GM19438 (cell line): ENCODE results near the gene SND1.
"Not testable (repeated sequence)": the region's sequence is repeated elsewhere in the genome, so short reads cannot be mapped to it uniquely, and the experiment has no call there.

Experiments used
- ATAC-seq: cut with Tn5 transposase; IDR thresholded peaks from one replicate; pipeline ENCODE4 v1.9.1; 2021; ENCODE audit warnings: low read depth; ENCODE audit not compliant: unreplicated experiment

SND1 gene

DNA sequence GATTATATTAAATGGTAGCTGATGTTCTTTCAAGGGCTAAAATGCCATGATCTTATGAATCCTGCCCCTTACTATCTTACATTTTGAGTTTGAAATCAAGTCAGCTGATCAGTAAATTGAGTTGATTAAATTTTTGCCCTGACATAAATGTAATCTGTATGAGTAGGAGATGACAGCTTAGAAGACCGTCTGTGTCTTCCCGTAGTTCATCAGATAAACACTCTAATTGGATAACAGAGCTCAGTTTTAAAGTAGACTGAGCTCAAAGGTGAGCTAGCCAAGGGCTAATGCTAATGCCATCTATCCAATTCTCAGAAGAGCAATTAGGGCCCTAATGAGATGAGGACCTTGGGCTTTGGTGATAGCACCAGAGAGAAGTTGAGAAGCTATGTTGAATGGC lies 296.3 kb downstream of the SND1 start:
- ATAC-seq = no peak

GRCh38 chr7:127948930-127949329 lies 296.9 kb downstream of the SND1 start:
- ATAC-seq = no peak

DNA sequence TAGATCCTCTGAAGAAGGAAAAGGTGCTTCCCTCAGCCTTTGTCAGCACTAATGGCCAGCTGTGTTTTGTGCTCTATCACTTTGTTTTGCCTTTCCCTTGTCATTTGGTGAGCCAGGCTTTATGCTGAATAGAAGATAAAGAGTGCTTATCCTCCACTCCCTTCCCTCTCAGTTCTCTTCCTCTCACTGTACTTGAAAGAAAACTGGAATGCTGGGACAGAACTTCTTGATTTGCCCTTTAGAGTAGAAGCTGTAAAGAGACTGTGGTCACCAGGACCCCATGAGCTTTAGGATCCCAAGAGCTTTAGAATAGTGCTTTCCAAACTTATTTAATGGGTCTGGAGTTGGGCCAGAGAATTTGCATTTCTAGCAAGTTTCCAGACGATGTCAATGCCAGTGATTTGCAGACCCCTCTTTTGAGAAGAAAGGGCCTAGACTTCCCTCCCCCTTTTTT lies 297.8 kb downstream of the SND1 start:
- no peak for ATAC-seq

GRCh38 chr7:127950233-127950935 lies 298.4 kb downstream of the SND1 start:
- no peak for ATAC-seq

DNA sequence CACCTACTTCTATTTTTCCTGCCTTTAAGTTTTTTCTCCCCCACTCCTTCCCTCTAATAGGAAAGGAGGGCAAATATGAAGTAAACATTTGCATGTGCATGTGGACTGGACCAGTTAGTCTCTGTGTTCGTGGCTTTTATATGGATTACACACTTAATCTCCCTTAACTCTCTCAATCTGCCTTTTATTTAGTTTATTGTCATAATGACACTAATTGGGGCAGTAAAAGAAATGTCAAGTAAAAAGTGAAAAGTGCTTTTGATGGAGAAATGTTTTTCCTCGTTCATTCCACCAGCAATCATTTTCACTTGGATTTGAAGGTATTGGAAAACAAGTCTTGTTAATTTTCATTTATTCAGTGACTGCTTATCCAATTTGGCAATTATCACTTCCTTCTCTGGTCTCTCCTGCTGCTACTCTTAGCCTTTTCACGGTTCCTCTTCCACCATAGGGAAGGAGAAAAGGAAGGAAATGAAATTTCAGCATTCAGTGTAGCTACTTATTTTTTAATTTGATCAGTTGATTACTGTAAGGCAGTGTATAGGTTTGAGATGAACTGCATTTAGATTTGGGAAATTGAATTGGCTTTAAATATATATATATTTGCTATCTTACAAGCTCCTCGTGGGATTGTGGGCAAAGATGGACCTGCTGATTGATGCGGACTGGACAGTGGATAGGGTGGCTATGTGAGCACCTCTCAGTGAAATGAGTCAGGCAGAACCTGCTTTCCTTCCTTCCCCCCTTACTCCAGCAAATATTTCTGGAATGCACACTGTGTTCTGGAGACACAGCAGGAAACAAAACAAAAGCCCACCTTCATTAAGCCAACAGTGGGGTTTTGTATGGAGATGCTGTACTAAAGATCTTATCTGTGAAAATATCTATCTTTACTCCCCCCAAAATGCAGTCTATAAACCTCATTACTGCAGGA lies 301.7 kb downstream of the SND1 start:
- no peak for ATAC-seq

DNA sequence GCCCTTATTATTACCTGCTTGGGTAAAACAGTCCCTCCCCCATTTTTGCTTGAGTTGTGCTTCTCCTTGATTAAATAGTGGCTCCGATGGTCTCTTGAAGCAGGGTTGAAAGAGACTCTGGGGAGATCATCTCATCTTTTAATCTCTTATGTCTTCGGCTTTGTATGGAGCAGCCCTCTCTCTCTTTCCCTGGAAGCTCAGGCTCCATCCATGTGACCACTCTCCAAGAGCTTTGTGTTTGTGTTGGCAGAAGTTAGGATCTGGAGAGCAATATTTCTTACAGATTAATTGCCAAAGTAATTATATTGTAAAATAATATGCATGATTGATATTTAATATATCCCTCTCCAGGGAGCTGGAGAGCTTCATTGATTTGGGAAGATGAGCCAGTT lies 302.4 kb downstream of the SND1 start:
- no peak for ATAC-seq

GRCh38 chr7:127955051-127955531 lies 303.1 kb downstream of the SND1 start:
- no peak for ATAC-seq

GRCh38 chr7:127957886-127958285 lies 305.9 kb downstream of the SND1 start:
- ATAC-seq = no peak

DNA sequence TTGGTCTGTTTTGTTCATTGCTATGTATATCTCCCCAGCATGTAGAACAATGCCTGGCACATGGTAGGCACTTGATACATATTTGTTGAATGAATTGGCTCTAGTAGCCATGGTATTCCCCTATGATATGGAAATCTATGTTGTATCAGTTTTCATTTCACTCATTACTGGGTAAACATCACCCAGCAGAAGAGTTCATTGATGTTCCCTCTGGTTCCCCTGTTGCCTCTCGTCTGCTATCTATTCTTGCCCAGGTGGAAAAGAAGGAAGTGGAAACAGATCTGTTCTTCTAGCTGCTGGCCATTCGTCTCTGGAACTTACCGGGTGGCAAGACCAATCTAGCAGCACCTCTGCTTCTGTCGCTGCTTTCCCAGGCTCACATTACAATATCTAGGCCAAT lies 307.8 kb downstream of the SND1 start:
- ATAC-seq = no peak

DNA sequence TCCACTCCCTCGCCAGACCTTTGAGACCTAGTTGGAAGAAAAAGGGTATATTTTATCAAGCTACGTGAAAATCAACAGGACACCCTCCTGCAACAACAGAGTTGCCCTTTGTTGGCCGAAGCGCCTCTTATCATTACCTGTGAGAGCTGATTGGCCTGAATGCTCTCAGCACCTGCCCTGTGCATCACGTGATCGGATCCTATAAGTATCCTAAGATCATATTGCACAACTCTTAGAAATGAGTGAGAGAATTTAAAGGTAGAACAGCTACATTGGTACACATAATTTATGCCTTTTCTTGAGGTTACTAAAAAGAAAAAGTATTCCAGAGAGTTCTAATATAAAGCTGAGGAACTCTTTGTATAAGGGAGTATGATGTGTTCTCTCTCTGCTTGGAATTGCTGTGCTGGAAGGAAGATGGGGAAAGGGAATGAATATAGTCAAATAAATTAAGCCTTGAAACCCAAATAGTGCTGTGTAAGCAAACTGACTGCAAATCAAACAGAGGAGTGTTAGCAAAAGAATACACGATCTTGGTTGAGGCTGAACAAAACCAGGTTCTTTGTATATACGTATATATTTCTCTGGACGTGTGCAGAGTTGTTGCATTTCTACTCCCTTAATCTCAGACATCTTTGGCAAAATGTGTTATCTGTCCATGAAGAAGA lies 309.9 kb downstream of the SND1 start:
- ATAC-seq = no peak

DNA sequence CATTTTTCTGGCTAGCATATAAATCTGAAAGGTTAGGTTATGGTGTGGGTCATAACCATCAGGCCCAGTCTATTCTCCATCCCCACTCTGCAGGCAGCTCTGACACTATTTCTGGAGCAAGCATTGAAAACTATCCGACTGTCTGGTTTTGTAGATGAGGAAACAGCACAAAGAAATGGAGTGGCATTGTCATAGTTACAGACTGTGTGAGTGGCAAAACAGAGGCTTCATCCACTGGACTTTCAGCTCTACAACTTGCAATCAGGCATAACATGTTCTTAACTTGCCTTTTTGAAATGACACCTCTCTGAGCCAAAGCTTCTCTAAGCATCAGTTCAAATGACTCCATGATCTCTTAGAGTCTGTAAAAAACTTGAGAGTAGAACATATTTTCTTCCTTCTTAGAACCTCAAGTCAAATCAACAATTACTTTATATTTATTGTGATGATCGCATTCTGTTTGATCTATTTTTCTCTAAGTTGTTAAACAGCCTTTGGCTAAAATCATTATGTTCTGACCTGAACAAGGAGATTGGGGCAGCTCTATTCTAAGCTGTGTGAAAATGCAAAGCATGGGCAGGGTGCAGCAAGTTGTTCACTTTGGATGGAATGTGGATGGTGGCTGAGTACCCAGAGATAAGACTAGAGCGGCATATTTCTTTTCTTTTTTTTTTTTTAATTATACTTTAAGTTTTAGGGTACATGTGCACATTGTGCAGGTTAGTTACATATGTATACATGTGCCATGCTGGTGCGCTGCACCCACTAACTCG lies 310.8 kb downstream of the SND1 start:
- no peak for ATAC-seq

- ATAC-seq = not testable (repeated sequence)
Observed at GRCh38 chr7:127963850-127964249, 311.9 kb downstream of the SND1 start.

GRCh38 chr7:127967281-127967680 lies 315.3 kb downstream of the SND1 start:
- no peak for ATAC-seq

- no peak for ATAC-seq
Observed at GRCh38 chr7:127968547-127968946, 316.6 kb downstream of the SND1 start.

GRCh38 chr7:127973832-127974231 lies 321.8 kb downstream of the SND1 start:
- ATAC-seq = no peak

DNA sequence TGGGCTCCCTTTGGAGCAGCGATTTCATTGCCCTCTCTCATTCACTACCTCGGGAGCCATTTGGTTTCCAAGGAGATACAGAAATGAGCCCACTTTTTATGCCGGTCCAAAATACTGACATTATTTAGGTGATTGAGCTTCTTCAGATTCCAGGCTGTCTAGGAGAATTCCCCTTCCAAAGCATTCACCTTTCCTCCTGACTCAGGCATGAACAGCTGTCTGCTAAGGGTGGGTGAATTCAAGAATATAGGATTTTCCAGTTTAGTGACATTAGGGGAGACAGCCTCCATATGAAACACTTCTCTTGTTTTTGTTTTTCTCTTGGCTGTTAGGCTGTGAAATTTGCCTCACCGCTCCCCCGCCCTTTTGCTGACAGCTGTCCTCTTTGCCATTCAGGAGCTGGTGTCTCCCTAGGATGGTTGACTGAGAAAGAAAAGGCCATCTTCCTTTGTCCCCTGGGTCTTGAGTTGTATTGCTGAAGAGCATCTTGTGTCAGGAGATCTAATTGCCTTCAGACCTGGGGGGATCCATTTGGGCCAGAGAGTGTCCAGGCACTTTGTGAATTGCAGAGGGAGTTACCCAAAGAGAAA lies 322.5 kb downstream of the SND1 start:
- no peak for ATAC-seq

DNA sequence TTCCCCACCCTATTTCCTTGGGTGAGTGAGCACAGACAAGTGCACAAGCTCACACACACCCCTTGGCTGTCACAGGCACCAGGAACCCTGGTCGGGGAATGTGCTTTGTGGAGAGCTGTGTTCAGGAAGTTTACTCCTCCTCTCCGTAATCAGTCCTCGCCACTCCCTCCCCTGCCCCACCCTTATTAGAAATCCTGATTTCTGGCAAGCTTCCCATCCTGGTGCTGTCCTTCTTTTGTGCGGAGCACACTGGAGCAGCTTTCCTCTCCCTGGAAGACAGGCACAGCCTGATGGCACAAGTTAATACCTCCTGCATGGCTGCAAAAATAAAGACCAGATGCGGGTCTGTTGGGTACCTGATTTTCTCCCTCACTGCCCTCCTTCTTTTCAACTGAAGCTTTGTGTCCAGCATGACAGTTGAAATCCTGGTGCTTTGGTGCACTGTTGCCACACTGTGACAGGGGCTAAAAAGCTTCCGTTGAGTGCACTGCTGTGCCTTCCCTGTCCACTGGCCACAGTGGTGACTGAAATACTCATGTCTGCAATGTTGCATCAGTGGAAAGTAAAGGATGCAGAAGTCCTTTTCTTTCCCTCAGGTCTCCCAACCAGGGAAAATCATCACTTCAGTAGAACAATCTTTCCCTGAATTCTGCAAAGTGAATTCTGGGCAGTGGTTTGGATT lies 324.2 kb downstream of the SND1 start:
- no peak for ATAC-seq

GRCh38 chr7:127976738-127977120 lies 324.7 kb downstream of the SND1 start:
- no peak for ATAC-seq

DNA sequence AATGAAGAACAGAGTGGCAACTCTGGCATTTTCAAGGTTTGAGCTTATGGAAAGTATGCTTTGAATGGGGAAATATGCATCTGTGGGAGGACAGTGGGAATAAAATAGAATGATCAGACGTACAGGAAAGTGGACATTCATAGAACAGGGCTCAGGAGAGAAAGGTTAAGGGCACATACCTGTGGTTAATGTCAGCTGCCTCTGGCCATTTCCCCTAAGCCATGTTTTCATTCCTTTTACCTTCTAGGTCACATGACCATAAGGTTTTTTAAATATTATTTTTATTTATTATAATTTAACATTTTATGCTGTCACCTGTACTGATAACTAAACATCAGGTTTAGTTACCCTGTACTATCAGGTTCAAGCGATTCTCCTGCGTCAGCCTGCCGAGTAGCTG lies 326.4 kb downstream of the SND1 start:
- ATAC-seq = no peak
